HTERT RPE-1 (cell line): ENCODE results near the gene DPH3.

Experiments used
- in situ Hi-C: fragments of 300-500 bp; cut with MboI; formaldehyde crosslinking; loops from 4 replicates; pipeline ENCODE4 v1.14.3; 2020; ENCODE audit warnings: low sequenced_read_pairs

The DPH3 gene

GRCh38 chr3:16239086-16239770 is 25.5 kb downstream of the DPH3 start:
- in situ Hi-C loops = no loop called here

GRCh38 chr3:16236856-16237393 is 27.8 kb downstream of the DPH3 start:
- in situ Hi-C loops = no loop called here

- in situ Hi-C loops = no loop called here
Measured at GRCh38 chr3:16236030-16236639, 28.6 kb downstream of the DPH3 start.

- in situ Hi-C loops = no loop called here
Measured at GRCh38 chr3:16234281-16234680, 30.5 kb downstream of the DPH3 start.

- in situ Hi-C loops = no loop called here
Measured at GRCh38 chr3:16233806-16234205, 30.9 kb downstream of the DPH3 start.

GRCh38 chr3:16231983-16232382 is 32.8 kb downstream of the DPH3 start:
- in situ Hi-C loops = no loop called here

- in situ Hi-C loops = no loop called here
Measured at GRCh38 chr3:16229681-16230080, 35.1 kb downstream of the DPH3 start.

- in situ Hi-C loops = no loop called here
Measured at GRCh38 chr3:16227566-16227965, 37.2 kb downstream of the DPH3 start.

GRCh38 chr3:16224325-16224724 is 40.4 kb downstream of the DPH3 start:
- in situ Hi-C loops = no loop called here

GRCh38 chr3:16222547-16222946 is 42.2 kb downstream of the DPH3 start:
- in situ Hi-C loops = no loop called here

- in situ Hi-C loops = no loop called here
Measured at GRCh38 chr3:16221990-16222389, 42.8 kb downstream of the DPH3 start.

- in situ Hi-C loops = no loop called here
Measured at GRCh38 chr3:16219777-16220176, 45.0 kb downstream of the DPH3 start.

GRCh38 chr3:16216373-16216935 is 48.3 kb downstream of the DPH3 start:
- in situ Hi-C loops = no loop called here

- in situ Hi-C loops = no loop called here
Measured at GRCh38 chr3:16214366-16214765, 50.4 kb downstream of the DPH3 start.

GRCh38 chr3:16211176-16211904 is 53.4 kb downstream of the DPH3 start:
- in situ Hi-C loops = no loop called here
